Prostate gland (tissue), 2 donors: ENCODE results near the gene SPATC1L. TPM values are rescaled to one million over a fixed set of nuclear protein-coding genes. Genes with fewer than 3 reads are reported as not detected.
A peak's percentile ranks its signal among the peaks of the same experiment; 100 is the strongest.

ENCODE experiments used
- DNase-seq: peaks from one replicate; pipeline ENCODE4 v3.0.0-alpha.2; 2019; ENCODE audit warnings: low spot score
- H3K27ac ChIP-seq, 2 donors: fragments of 200-600 bp; sonication (generic); 2 replicates each; pipeline ENCODE4 v1.5.1; 2017 to 2019
- H3K27me3 ChIP-seq: fragments of 200-600 bp; sonication (generic); replicated peaks from 2 replicates; pipeline ENCODE4 v1.5.1; 2019; ENCODE audit not compliant: insufficient read depth
- H3K36me3 ChIP-seq, 2 donors: fragments of 200-600 bp; sonication (generic); 1 replicate in 1 of 2; 2 replicates in 1 of 2; pipeline versions ENCODE4 v1.5.1 to v1.8.1; 2017 to 2019
- H3K4me1 ChIP-seq: fragments of 200-600 bp; sonication (generic); replicated peaks from 2 replicates; pipeline ENCODE4 v1.5.1; 2019
- H3K4me3 ChIP-seq, 2 donors: fragments of 200-600 bp; sonication (generic); 2 replicates each; pipeline ENCODE4 v1.5.1; 2017 to 2019
- H3K9me3 ChIP-seq: fragments of 200-600 bp; sonication (generic); 2 replicates; pipeline ENCODE4 v1.5.1; 2017
- POLR2A ChIP-seq: fragments of 450-650 bp; IDR thresholded peaks from one replicate; pipeline ENCODE4 v1.6.1; 2016; ENCODE audit warnings: antibody characterized with exemption, mild to moderate bottlenecking
- POLR2AphosphoS5 ChIP-seq: sonication (generic); formaldehyde crosslinking; IDR thresholded peaks from one replicate; pipeline ENCODE4 v1.6.1; 2017; ENCODE audit warnings: antibody characterized with exemption
- WGBS: methylation state at CpG from one replicate; pipeline ENCODE4 v1.1.5; 2018; 5-methylcytosine and 5-hydroxymethylcytosine counted together
- intact Hi-C: fragments of 100-400 bp; cut with DNase I; formaldehyde crosslinking; loops from one replicate; pipeline ENCODE4 v1.14.2; 2022
- total RNA-seq, 2 donors: library from RNA; depleted of rRNA; stranded (reverse); fragments of >200 nt; gene quantifications; one replicate each; pipeline ENCODE4 v1.1.0, GENCODE V29; 2016
- TF ChIP-seq, protein P1 (sequence below), 4 experiments: fragments of 200-600 bp in 2 of 4; fragments of 450-650 bp in 2 of 4; sonication (generic) in 2 of 4; IDR thresholded peaks; 1 replicate in 3 of 4; 2 replicates in 1 of 4; pipeline ENCODE4 v1.5.1; 2016 to 2019; ENCODE audit warnings: antibody characterized with exemption in 4 of 4, mild to moderate bottlenecking in 2 of 4, moderate library complexity in 2 of 4

Gene SPATC1L
- total RNA-seq, 2 donors from 2014 or later = 42.0 to 79.4 TPM

DNA sequence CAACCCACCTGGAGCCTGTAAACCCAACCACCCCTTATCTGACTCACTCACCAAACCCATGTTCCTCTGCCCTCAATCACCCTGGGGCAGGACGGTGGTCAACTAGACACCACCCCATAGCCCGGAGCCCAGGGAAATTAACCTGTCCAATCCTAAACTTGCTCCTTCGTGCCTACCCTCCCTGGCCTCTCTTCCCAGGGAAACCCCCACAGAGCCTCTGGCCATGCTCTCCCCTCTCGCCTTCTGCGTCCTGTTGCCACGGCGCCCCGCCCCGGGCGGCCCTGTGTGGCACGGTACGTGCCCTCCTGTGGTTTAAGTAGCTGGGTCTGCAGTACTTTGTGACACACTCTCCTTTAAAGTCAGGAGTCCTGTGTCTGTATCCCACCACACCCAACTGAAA is 24.9 kb downstream of the SPATC1L start:
- H3K27ac ChIP-seq = peak overlapping the region in 1 of 2 donors; percentile 97
- TF ChIP-seq POLR2AphosphoS5 (no peak), POLR2A (no peak)
- TF ChIP-seq, protein P1, sequence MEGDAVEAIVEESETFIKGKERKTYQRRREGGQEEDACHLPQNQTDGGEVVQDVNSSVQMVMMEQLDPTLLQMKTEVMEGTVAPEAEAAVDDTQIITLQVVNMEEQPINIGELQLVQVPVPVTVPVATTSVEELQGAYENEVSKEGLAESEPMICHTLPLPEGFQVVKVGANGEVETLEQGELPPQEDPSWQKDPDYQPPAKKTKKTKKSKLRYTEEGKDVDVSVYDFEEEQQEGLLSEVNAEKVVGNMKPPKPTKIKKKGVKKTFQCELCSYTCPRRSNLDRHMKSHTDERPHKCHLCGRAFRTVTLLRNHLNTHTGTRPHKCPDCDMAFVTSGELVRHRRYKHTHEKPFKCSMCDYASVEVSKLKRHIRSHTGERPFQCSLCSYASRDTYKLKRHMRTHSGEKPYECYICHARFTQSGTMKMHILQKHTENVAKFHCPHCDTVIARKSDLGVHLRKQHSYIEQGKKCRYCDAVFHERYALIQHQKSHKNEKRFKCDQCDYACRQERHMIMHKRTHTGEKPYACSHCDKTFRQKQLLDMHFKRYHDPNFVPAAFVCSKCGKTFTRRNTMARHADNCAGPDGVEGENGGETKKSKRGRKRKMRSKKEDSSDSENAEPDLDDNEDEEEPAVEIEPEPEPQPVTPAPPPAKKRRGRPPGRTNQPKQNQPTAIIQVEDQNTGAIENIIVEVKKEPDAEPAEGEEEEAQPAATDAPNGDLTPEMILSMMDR (IDR thresholded peaks at IDR 0.05) = no peak
- no peaks in the 10 kb centered on the region for H3K27me3 ChIP-seq
- intact Hi-C loops = loop anchor here (10.0 kb wide), 1 partner anchor 165 kb away; the partner anchor contains the start of genes C21orf58 and PCNT
- no peaks in the 10 kb centered on the region for H3K36me3 ChIP-seq
- H3K9me3 ChIP-seq = no peaks in the 10 kb centered on the region
- WGBS = 90% methylated on average over 12 of the region's 12 CpGs
- DNase-seq = no peak
- H3K4me1 ChIP-seq = no peaks in the 10 kb centered on the region
- H3K4me3 ChIP-seq = no peak overlapping the region

GRCh38 chr21:46158666-46159300 is 25.5 kb downstream of the SPATC1L start:
- DNase-seq = no peak
- Histone ChIP-seq H3K9me3 (no peaks in the 10 kb centered on the region), H3K4me3 (no peak overlapping the region), H3K27me3 (no peaks in the 10 kb centered on the region), H3K36me3 (no peaks in the 10 kb centered on the region), H3K4me1 (no peaks in the 10 kb centered on the region), H3K27ac (peak overlapping the region in 1 of 2 donors; percentile 97)
- TF ChIP-seq POLR2AphosphoS5 = no peak
- TF ChIP-seq, protein P1 (IDR thresholded peaks at IDR 0.05) = no peak
- no peak for TF ChIP-seq POLR2A
- 86% methylated on average over 10 of the region's 10 CpGs for WGBS
- intact Hi-C loops = loop anchor here (10.0 kb wide), 1 partner anchor 166 kb away; the partner anchor contains the start of genes C21orf58 and PCNT

DNA sequence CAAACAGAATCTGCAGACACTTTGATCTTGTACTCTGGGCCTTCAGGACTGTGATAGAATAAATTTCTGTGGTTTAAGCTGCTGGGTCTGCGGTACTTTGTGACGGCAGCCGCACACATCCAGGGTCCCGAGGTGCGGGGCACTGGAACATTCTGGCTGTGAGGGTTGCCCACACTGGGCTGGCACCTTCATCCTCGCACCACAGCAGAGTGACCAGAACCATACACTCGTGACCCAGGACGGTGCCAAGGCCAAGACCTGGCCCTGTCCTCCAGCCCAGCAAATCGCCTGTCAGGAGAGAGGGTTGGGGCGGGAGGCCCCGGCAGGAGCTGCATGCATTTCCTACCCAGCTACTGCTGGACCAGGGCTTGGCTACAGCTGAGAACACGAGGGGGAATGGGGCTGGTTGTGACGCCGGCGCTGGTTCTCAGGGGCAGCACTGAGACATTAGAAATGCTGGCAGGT is 26.2 kb downstream of the SPATC1L start:
- no peaks in the 10 kb centered on the region for H3K36me3 ChIP-seq

DNA sequence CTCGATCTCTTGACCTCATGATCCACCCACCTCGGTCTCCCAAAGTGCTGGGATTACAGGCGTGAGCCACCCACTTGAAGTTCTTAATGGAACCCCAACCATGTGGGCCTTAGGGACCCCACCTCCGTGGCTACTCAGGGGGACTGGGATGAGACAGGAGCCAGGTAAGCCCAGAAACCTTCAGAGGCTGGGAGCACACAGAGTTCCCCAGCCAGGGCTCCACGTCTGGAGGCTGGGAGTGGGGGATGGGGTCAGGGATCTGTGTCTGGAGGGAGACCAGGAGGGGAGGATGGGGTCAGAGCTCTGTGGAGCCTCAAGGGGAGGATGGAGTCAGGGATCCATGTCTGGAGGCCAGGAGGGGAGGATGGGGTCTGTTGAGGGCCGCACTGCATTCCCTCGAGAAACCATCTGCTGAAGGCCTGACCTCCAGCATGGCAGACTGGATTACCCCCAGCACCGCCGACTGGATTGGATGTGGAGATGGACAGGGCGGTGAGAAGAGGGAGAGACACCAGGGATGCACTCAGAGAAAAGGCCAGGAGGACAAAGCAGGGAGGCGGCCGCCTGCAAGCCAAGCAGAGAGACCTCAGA is 26.8 kb downstream of the SPATC1L start:
- DNase-seq = no peak
- H3K4me1 ChIP-seq = no peaks in the 10 kb centered on the region
- H3K4me3 ChIP-seq = no peak overlapping the region
- intact Hi-C loops = loop anchor here (10.0 kb wide), 1 partner anchor 167 kb away; the partner anchor contains the start of genes C21orf58 and PCNT
- peak overlapping the region in 1 of 2 donors; percentile 97 for H3K27ac ChIP-seq
- TF ChIP-seq POLR2AphosphoS5 (no peak), POLR2A (no peak)
- TF ChIP-seq, protein P1 (IDR thresholded peaks at IDR 0.05) = no peak
- 92% methylated on average over 12 of the region's 12 CpGs for WGBS
- no peaks in the 10 kb centered on the region for H3K9me3 ChIP-seq
- H3K27me3 ChIP-seq = no peaks in the 10 kb centered on the region
- H3K36me3 ChIP-seq = no peaks in the 10 kb centered on the region

More for the DNA sequence above, 26.2 kb downstream of the SPATC1L start:
- 85% methylated on average over 15 of the region's 15 CpGs for WGBS
- Histone ChIP-seq H3K27ac (peak overlapping the region in 1 of 2 donors; percentile 97), H3K4me1 (no peaks in the 10 kb centered on the region), H3K9me3 (no peaks in the 10 kb centered on the region), H3K27me3 (no peaks in the 10 kb centered on the region), H3K4me3 (no peak overlapping the region)
- no peak for DNase-seq
- intact Hi-C loops = loop anchor here (10.0 kb wide), 1 partner anchor 167 kb away; the partner anchor contains the start of genes C21orf58 and PCNT
- TF ChIP-seq, protein P1 (IDR thresholded peaks at IDR 0.05) = no peak
- TF ChIP-seq POLR2AphosphoS5 (no peak), POLR2A (no peak)
